Measurements from ENCODE around the gene PRAMEF11.
A peak's percentile ranks its signal among the peaks of the same experiment; 100 is the strongest.
"Not testable (repeated sequence)": the region's sequence is repeated elsewhere in the genome, so short reads cannot be mapped to it uniquely, and the experiment has no call there.

The PRAMEF11 gene

GRCh38 chr1:12831310-12831709 is at the start of gene PRAMEF11:
PRAMEF11 (minus strand) TSS chr1:12831410; CDS start chr1:12828789, 2,621 bp downstream.
- DNase-seq (ENCODE audit: low spot score), result not testable (repeated sequence)

DNA sequence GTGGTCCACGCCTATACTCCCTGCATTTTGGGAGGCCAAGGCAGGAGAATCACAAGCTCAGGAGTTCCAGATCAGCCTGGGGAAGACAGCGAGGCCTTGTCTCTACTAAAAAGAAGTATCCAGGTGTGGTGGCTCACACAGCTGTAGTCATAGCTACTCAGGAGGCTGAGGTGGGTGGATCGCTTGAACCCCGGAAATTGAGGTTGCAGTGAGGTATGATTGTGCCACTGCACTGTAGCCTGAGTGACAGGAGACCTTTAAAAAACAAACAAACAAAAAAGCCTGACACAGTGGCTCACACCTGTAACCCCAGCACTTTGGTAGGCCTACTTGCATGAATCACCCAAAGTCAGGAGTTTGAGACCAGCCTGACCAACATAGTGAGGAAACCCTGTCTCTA is 47.2 kb upstream of the PRAMEF11 start:
- DNase-seq (ENCODE audit: low spot score), result not testable (repeated sequence)

DNA sequence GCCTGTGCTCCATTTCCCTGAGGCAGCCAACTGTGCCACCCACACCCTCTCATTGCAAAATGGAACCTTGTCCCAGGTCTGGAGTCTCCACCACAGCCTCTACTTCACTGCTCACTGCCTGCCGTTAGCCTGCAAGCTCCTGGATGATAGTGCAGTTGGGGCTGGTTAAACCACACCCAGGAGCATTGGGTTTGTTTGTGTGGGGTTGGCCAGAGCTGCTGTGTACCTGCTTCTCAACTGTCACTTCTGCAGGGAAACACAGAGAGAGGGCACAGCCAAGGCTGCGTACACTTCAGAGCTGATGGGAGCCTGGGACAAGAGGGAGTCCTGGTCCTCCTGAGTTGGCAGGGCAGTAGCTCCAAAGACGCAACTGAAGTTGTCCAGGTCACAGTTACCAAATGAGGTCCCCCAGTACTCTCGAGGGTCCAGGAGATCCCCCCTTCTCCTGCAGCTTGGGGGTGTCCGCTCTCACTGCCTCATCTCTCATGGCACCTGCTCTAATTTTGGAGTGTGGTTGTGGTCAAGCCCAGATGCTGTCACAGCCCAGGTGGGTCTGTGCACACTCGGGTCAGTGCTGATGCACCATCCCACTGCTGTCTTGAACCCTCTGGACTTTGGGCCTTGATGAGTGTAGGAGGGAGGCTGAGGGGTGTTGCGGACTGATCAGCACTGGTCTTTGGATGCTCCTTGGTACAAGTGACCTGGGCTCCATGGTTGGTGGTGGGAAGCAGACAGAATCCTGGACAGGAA is 32.1 kb upstream of the PRAMEF11 start:
- DNase-seq (ENCODE audit: low spot score), result not testable (repeated sequence)

DNA sequence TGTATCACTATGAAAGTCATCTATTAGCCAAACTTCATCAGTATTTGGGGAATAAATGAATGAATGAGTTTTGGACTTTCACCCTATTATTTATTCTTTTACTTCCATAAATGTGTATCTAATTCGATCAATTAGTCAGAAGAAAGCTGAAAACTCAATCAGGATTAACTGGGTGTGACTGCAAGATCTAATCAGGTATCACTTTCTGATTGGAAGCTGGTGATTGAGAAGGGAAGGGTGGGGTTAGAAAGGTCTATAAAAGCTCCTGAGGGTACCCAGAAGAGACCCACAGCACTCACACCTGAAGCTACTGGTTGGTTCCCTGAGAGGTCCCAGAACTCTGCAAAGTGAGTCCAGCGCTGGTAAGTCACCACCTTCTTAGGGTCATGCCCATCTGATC is 25.6 kb upstream of the PRAMEF11 start, which contains the start of gene PRAMEF2:
TSS of gene PRAMEF2 (plus strand) at position 301 of the 400 bp plus-strand sequence. CDS start 1,924 bp downstream, outside the sequence.
- DNase-seq (ENCODE audit: low spot score), result not testable (repeated sequence)

DNA sequence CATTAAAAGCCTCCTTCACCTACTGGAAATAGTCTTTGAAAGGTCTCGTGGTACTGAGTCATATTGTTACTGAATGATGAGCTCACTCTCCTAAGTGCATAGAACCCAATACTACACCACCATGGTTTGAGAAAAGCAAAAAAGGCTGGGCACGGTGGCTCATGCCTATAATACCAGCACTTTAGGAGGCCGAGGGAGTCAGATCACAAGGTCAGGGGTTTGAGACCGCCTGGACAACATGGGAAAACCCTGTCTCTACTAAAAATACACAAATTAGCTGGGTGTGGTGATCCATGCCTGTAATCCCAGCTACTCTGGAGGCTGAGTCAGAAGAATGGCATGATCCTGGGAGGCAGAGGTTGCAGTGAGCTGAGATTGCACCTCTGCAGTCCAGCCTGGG is 20.6 kb upstream of the PRAMEF11 start:
- DNase-seq (ENCODE audit: low spot score), result peak; percentile 23

DNA sequence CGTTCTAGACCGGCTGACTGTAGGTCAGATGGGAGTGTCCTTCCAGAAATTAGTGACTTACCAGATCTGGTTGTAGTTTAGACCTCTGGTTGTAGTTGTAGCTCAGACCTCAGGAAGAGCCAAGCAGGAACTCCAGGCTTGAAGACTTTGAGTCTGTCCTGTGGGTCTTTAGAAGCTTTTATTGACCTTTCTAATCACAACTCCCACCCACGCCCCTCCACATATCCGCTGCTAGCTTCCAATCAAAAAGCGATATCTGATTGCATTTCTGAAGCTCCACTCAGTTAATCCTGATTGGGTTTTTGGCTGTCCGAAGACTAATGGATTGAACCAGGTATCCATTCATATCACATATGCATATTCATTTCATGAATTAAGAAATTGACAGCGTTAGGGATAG is 17.4 kb upstream of the PRAMEF11 start, which contains the start of gene HNRNPCL1:
TSS of gene HNRNPCL1 (minus strand) at position 101 of the 400 bp plus-strand sequence. CDS start 431 bp downstream, outside the sequence.
- DNase-seq (ENCODE audit: low spot score), result not testable (repeated sequence)

DNA sequence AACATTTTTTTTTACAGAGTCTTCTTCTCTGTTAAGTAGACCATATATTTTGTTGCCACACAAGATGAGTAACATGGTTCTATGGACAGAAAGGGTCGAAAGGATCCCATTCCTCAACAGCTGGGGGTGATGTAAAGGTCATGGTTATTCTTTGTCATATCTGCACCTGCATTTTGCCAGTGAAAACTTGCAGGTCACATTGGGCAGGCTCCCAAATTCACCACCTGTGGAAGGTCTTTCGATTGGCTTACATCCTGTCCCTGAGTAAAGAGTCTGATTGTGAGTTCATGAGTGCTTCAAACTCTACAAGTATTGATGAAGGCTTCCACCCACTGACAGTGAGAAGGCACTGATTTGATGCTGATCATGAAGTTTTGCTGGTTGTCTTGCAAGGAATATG is 2.0 kb upstream of the PRAMEF11 start:
- not testable (repeated sequence) for DNase-seq (ENCODE audit: low spot score)

GRCh38 chr1:12819061-12819460 is 12.1 kb downstream of the PRAMEF11 start:
- DNase-seq (ENCODE audit: low spot score), result not testable (repeated sequence)

DNA sequence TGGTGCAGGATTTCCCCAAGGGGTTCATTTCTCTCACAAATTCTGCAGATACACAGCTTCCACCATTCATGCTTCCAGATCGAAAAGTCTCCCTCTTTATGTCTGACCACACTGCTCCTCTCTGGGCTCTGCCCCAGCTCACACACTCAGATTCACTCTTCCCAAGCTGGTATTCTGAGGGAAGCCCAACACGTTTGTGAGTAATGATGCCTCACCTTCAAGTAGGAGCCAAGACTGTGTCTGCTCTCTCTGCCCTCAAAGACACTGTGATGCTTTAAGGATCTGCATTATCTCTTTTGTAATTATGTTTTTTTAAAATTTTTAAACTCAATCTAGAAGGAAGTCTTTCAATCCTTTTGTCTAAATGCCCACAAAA is 19.8 kb downstream of the PRAMEF11 start:
- DNase-seq (ENCODE audit: low spot score), result no peak

- DNase-seq (ENCODE audit: low spot score), result no peak
Measured at GRCh38 chr1:12810691-12811408, 20.4 kb downstream of the PRAMEF11 start.

GRCh38 chr1:12809933-12810332 is 21.3 kb downstream of the PRAMEF11 start:
- DNase-seq (ENCODE audit: low spot score), result no peak

DNA sequence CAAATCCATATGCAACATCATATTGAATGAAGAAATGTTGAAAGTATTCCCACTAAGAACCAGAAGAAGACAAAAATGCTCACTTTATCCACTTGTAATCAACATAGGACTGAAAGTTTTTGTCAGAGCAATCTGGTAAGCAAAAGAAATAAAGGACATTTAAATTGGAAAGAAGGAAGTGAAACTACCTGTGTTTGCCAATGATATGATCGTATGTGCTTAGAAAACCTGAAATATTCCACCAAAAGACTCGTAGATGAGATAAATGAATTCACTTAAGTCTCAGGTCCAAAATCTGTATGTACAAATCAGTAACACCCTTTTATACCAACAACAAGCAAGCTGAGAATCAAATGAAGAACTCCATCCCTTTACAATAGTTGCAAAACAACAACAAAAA is 31.5 kb downstream of the PRAMEF11 start:
- no peak for DNase-seq (ENCODE audit: low spot score)

- DNase-seq (ENCODE audit: low spot score), result no peak
Measured at GRCh38 chr1:12798911-12799310, 32.3 kb downstream of the PRAMEF11 start.

DNA sequence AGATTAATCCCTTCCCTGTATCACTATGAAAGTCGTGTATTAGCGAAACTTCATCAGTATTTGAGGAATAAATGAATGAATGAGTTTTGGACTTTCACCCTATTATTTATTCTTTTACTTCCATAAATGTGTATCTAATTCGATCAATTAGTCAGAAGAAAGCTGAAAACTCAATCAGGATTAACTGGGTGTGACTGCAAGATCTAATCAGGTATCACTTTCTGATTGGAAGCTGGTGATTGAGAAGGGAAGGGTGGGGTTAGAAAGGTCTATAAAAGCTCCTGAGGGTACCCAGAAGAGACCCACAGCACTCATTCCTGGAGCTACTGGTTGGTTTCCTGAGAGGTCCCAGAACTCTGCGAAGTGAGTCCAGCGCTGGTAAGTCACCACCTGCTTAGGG is 40.1 kb downstream of the PRAMEF11 start, which contains the start of gene PRAMEF1:
TSS of gene PRAMEF1 (plus strand) at position 301 of the 400 bp plus-strand sequence. CDS start 1,831 bp downstream, outside the sequence.
- DNase-seq (ENCODE audit: low spot score), result not testable (repeated sequence)

- not testable (repeated sequence) for DNase-seq (ENCODE audit: low spot score)
Measured at GRCh38 chr1:12784729-12785128, 46.5 kb downstream of the PRAMEF11 start.

DNA sequence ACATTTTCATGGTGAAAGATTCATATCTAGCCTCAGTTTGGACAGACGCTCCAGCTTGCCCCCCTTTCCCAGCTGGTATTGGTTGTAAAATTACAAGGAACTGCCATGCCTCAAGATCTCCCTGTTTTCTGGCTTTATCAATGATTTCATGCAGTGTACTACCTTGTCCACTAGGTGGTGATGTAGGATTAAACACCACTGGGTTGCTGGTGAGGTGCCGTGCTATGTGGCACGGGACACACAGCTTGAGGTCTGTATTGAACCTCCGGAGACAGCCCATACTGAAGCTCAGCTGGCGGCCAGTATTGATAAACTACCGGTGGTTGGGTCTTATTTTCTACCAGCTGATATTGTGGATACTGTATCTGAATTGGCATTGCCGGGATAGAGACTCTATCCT is 47.4 kb downstream of the PRAMEF11 start:
- DNase-seq (ENCODE audit: low spot score), result not testable (repeated sequence)

GRCh38 chr1:12781488-12781887 is 49.7 kb downstream of the PRAMEF11 start:
- not testable (repeated sequence) for DNase-seq (ENCODE audit: low spot score)

DNA sequence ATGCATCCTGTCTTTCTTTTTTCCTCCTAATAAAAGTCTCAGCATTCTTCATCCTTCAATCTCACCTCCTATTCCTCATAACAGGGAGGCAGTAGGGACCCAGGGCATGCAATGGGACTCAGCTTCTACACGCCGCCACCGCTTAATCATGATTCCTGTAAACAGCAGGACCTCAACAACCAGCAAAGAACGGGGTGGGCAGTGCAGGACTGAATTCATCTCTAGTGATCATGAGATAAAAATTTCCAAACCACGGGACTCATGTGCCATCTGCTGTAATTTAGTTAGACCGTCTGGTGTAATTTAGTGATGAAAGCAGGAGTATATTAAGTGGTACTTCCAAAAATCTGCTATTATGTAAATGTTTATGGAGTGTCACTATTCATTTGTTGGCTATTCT is 52.3 kb downstream of the PRAMEF11 start:
- no peak for DNase-seq (ENCODE audit: low spot score)

- DNase-seq (ENCODE audit: low spot score), result no peak
Measured at GRCh38 chr1:12778061-12778460, 53.1 kb downstream of the PRAMEF11 start.

- DNase-seq (ENCODE audit: low spot score), result no peak
Measured at GRCh38 chr1:12776801-12777557, 54.2 kb downstream of the PRAMEF11 start.

DNA sequence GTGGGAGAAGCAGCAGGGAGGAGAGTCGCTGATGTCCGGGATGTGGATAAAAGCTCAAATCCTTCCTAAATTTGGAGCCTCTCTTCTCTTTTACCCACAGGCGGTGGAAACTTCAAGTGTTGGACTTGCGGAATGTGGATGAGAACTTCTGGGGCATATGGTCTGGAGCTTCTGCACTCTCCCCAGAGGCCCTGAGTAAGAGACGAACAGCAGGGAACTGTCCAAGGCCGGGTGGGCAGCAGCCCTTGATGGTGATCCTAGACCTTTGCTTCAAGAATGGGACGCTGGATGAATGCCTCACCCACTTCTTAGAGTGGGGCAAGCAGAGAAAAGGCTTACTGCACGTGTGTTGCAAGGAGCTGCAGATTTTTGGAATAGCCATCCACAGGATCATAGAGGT is 55.8 kb downstream of the PRAMEF11 start:
- DNase-seq (ENCODE audit: low spot score), result no peak

- DNase-seq (ENCODE audit: low spot score), result no peak
Measured at GRCh38 chr1:12774801-12775345, 56.3 kb downstream of the PRAMEF11 start.
